Activated CD8-positive, alpha-beta memory T cell treated with anti-CD3 and anti-CD28 coated beads, Interleukin-2, amount 50 U/mL, for 24 hours (primary cell): ENCODE measurements around the gene BNIP5.
"Not testable (repeated sequence)": the region's sequence is repeated elsewhere in the genome, so short reads cannot be mapped to it uniquely, and the experiment has no call there.

Source experiments
- DNase-seq: peaks from one replicate; pipeline ENCODE4 v3.0.0-alpha.2; 2020; ENCODE audit errors: extremely low read depth

Gene BNIP5

DNA sequence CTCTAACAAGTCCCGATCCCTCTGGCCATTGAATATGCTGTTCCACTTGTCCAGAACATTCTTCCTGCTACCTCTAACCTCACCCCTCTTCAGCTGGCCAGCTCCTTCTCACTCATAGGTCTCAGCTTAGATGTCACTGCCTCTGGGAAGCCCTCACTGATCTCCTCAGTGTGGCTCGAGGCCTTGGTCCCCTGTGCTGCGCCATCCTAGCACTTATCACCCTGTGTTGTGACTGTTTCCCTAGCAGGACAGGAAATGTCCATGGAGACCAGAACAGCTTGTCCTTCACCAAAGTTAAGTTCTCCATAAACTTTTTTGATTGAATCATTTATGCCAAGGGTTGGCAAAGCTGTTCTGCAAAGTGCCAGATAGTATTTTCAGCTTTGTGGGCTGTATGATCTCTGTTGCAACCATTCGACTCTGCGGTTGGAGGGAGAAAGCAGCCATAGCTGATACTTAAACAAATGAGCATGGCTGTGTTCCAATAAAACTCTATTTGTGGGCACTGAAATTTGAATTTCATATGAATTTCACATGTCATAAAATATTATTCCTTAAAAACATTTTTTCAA, 6.5 kb upstream of the BNIP5 start:
- DNase-seq = no peak

GRCh38 chr6:36340618-36341454, 4.1 kb upstream of the BNIP5 start:
- DNase-seq = peak; percentile 28

GRCh38 chr6:36340306-36340617, 3.6 kb upstream of the BNIP5 start:
- DNase-seq = no peak

GRCh38 chr6:36339146-36339545, 2.5 kb upstream of the BNIP5 start:
- no peak for DNase-seq

DNA sequence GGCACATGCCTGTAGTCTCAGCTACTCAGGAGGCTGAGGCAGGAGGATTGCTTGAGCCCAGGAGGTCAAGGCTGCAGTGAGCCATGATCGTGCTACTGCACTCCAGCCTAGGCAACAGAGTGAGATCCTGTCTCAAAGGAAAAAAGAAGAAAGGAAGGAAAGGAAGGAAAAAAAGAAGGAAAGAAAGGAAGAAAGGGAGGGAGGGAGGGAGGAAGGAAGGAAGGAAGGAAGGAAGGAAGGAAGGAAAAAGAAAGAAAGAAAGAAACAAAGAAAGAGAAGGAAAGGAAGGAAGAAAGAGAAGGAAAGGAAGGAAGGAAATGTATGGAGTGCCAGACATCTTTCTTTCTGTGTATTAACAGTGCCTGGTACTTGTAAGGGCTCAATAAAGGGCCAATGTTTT, 1.5 kb upstream of the BNIP5 start:
- DNase-seq = not testable (repeated sequence)

GRCh38 chr6:36337814-36338213, 1.1 kb upstream of the BNIP5 start:
- DNase-seq = no peak

GRCh38 chr6:36336208-36336710, 429 bp downstream of the BNIP5 start:
- DNase-seq = no peak

- DNase-seq = no peak
These were observed 1.1 kb downstream of the BNIP5 start for GRCh38 chr6:36335465-36336207.

DNA sequence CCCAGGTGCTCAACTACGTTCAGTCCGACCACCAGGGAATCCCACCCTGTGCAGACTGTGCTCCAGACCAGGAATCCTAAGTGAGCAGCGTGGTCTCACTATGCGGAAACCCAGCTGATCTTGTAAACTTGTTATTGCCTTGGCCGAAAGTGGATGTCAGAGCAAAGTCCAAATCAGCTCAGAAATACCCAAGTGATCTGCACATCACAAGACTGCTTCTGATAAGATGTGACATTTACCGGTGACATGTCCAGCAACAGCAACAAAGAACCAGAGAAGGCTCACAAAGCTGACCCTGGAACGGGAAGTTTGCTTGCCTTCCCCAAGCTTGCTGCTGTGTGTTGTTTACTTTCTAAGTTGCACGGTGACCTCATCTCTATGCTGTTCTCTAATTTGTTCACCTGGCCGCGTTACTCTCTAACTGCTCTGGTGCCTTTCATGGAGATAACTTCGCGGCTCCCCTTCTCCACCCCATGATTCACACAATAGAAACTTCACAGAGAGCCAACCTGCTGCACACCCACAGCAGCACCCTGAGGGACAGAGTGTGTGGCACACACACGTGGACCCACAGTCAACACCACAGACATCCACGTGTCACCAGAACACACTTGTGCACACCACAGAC, 1.7 kb downstream of the BNIP5 start:
- DNase-seq = no peak

DNA sequence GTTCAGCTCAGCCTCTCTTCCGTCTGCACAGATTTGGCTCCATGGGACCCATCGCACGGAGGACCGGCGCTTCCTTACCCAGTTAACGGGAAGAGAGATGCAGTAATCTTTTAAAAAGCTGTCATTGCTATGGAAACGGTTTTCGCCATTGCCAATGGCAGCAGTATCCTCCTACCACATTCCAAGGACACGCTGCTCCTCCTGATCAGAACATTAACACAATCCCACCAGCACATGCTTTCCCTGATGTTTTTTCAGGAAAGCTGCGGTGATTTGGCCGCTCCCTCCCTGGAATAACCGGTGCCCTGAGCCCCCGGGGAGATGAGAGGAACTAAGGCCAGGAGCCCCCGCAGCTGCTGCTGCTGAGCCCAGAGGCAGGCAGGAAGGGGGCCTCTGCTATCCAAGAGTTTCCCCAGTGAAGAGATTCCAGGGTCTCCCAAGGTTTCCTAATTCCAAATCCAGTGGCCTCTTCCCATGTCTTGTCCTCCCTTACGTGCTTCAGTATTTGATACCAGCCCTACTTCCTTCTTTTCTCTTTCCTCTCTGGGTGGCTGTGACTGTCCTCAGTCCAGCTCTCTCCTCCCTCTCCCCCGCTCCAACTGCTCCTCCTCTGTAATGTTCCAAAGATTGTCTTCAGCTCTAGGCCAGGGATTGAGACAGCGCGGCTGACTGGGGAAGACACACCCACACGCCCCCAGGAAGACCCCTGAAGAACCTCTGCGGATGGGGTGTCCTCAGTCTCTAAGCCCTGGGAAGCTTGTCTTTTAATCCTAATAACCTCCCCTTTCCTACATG, 2.6 kb downstream of the BNIP5 start:
- DNase-seq = no peak

- DNase-seq = no peak
These were observed 3.4 kb downstream of the BNIP5 start for GRCh38 chr6:36333171-36333895.

DNA sequence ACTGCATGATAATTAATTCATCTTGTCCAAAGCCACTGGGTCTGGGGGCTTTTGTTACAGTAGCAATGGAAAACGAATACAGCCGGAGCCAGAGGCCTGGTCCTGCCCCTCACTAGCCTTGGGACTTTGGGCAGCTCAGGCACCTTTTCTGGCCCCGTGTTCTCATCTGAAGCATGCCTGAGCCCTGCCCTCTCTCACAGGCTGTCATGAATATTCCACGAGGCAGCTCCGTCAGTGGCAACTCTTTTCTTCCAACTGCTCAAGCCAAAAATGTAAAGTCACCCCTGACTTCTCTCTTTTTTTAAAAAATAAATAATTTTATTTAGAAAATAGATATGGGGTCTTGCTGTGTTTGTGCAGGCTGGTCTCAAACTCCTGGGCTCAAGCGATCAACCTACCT, 5.3 kb downstream of the BNIP5 start:
- no peak for DNase-seq

- no peak for DNase-seq
These were observed 6.3 kb downstream of the BNIP5 start for GRCh38 chr6:36330366-36330765.

DNA sequence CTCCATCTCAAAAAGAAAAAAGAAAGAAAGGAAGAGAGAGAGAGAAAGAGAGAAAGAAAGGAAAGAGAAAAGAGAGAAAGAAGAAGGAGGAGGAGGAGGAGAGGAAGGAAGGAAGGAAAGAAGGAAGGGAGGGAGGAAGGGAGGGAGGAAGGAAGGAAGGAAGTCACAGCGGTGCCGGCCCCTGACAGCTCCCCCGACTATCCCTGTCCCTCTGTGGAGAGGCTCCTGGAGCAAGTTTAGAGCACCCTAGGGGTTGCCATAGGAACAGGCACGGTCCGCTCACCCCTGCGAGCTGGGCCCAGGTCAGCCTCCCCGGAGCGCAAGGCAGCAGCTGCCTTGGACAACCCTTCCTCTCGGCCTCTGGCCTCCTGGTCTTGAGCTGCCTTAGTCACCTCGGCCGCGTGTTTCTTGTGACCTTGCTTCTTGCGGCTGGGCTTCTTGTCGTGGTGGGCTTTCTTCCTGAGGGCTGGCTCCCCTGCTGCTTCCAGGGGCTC, 6.8 kb downstream of the BNIP5 start:
- no peak for DNase-seq

DNA sequence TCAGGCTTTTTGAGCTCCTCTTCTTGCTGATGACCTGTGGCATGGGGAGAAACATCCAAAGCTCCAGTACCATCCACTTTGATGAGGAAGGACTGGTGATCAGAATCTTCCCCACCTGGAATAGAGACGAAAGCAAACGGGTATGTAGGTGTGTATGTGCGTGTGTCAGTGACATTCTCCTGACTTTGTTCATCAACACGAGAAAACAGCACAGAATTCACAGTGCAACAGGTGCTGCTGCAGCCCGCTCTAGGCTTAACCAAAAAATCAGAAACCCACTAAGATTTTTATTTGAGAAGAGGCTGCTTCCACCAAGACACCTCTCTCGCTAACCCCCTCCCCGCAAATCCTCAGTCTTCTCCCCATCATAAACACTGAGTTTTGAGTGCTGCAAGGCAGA, 8.1 kb downstream of the BNIP5 start:
- no peak for DNase-seq

- no peak for DNase-seq
These were observed 8.8 kb downstream of the BNIP5 start for GRCh38 chr6:36327919-36328236.

DNA sequence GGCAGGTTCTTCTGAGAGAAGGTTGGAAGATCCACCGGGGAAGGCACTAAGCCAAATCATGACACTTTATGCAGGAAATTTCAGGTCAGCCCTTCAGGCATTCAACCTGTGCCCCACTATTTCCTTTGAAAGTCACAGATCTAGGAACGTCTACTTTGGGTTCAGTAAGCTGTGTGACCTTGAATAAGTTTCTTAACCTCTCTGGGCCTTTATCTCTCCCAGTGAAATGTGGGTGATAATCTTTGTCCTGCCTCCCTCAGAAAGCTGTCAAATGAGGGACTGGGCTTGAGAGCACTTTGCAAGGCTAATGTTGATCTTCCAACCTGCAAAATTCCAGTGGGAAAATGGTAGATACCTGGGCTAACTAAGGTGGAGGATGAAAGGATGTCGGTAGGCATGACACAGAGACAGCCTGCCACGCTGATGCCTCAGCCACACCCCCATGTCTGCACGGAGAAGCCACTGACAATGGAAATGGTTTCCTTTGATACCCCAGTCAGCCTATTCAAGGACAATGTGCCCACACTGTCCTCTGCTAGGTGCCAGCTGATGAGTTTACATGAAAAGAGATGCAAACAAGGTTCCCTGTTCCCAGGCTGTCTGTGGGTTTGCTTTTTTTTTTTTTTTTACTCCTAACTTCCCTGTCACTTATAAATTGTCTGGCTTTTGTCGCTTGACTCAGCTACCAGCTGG, 9.3 kb downstream of the BNIP5 start:
- no peak for DNase-seq

- no peak for DNase-seq
These were observed 10.2 kb downstream of the BNIP5 start for GRCh38 chr6:36326356-36326995.

GRCh38 chr6:36324715-36325114, 12.0 kb downstream of the BNIP5 start:
- no peak for DNase-seq

DNA sequence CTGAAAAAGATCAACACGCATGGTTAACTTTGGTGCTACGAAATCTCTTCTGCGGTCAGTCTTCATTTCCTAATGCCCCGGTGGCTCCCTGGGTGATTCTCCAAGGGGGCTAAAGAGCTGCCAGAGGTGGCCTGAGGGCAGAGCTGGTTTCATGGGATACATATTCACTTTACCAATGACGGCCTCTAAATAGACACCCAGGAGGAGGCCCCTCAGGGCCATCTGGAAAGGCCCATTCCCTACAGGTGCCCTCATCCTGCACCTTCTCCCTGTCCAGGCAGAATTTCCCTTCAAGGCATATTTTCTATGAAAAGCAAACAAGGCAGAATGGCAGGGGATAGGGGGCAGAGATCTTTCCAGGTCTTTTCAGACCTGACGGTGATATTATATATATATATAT, 12.5 kb downstream of the BNIP5 start:
- DNase-seq = no peak
